HG03469 (cell line): ENCODE results near the gene CCNF.
A peak's percentile ranks its signal among the peaks of the same experiment; 100 is the strongest.
"Not testable (repeated sequence)": the region's sequence is repeated elsewhere in the genome, so short reads cannot be mapped to it uniquely, and the experiment has no call there.

Experiments used
- ATAC-seq: cut with Tn5 transposase; IDR thresholded peaks from one replicate; pipeline ENCODE4 v1.9.1; 2021; ENCODE audit warnings: mild to moderate bottlenecking, moderate library complexity, moderate number of reproducible peaks; ENCODE audit not compliant: unreplicated experiment

Gene CCNF

DNA sequence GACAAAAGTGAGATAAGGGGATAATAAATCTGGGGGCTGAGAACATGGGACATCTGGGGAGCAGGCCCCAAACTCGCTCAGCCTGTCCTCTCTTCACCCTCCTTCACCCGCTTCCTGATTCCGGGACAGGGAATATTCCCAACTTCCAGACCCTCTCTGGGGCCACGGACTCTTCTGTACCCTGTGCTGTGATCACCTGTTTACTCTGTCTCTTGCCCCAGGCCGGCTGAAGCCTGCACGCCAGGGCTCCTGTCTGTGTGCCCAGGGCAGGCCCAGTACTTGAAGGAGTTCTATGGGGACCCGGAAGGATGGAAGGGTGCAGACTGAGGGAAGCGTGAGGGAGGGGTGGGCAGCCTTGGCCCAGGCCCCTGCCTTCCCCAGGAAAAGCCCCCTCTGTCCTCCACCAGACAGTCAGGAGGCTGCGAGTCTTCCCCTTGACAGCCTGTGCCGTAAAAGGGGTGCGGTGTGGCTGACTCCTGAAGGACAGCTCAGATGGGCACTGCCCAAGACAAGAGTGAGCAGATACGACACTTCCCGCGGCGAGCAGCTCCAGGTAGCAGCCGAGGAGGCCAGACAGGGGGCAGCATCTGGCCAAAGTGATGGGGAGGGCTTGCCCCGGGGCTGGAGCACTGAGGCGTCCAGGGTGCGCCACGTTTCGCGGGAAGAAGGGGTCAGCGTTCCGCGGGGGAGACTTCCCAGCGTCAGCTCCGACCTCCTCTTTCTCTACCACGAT is 1.0 kb upstream of the CCNF start:
- peak; percentile 3 for ATAC-seq

DNA sequence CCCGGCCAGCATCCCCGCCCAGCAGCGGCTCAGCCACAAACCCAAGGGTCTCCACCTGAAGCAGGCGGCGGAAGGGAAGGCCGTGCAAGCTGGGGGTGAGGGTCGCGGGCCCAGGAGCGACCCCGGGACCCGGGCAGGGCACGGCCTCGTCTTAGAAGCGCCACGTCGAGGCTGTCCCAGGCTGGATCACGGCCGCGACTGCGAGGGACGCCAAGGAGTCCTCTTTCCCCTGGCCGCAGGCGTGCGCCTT is 538 bp upstream of the CCNF start:
- ATAC-seq: no peak

- no peak for ATAC-seq
Observed at GRCh38 chr16:2429771-2430663, 770 bp downstream of the CCNF start.

DNA sequence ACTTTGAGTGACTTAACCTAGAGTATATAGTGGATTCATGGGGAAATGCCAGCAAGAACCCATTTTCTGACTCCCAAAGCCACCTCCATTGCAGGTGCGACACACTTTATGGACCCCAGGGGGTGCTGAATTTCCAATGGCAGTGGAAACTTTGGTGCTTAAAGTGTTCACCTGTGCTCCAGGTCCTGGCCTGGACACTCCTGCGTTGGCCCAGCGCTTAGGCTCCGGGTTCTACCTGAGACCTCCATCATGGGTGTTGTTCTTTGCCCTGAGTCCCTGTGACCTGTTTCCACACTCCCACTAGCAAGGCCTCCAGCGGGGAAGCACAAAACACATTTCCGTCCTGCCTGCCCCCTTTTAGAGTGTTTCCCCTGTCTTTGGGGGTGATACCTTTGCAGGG is 3.0 kb downstream of the CCNF start:
- ATAC-seq: no peak

GRCh38 chr16:2432801-2433505 is 3.7 kb downstream of the CCNF start:
- ATAC-seq: no peak

DNA sequence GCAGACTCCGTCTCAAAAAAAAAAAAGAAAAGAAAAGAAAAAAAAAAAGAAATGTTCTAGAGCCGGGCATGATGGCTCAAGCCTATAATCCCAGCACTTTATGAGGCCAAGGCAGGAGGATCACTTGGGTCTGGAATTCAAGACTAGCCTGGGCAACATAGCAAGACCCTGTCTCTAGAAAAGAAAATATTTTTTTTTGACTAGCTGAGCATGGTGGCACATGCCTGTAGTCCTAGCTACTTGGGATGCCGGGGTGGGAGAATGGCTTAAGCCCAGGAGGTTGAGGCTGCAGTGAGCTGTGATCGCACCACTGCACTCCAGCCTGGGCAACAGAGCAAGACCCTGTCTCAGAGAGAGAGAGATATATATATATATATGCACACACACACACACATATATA is 6.0 kb downstream of the CCNF start:
- not testable (repeated sequence) for ATAC-seq

GRCh38 chr16:2436110-2436509 is 6.9 kb downstream of the CCNF start:
- no peak for ATAC-seq

- no peak for ATAC-seq
Observed at GRCh38 chr16:2437032-2437790, 8.0 kb downstream of the CCNF start.

DNA sequence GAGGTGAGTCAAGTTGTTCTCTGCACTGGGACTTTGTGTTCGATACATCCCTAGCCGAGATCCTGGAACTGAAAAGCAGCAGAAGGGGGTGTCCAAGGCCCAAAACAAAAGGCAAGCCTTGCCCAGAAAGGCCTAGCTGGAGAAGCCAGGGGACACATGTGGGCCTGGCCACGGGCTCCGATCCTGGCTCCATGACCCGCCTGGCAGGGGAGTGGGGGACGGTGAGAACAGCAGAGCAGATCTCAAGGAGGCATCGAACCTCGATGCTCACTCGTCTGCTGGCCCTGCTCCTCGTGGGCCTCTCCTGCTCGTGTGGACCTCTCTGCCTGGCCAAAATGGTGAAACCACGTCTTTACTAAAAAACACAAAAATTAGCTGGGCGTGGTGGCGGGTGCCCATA is 8.9 kb downstream of the CCNF start:
- ATAC-seq: no peak

- ATAC-seq: no peak
Observed at GRCh38 chr16:2439598-2439997, 10.4 kb downstream of the CCNF start.

GRCh38 chr16:2441143-2441804 is 12.0 kb downstream of the CCNF start:
- not testable (repeated sequence) for ATAC-seq

DNA sequence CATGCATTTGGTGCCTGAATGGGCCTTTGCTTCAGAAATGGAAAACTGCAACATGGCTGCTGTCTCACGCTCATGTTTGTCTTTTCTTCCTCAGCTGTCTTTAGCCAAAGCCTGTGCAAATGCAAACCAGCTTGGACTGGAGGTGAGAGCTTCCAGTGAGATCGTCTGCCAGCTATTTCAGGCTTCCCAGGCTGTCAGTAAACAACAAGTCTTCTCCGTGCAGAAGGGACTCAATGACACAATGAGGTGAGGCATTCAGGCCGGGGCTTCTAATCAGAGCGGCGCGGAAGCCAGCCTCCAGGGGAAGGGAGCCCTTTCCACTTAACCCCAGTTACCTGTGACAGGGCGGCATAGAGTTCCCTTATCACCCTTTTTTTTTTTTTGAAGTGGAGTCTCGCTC is 14.3 kb downstream of the CCNF start:
- ATAC-seq: no peak

DNA sequence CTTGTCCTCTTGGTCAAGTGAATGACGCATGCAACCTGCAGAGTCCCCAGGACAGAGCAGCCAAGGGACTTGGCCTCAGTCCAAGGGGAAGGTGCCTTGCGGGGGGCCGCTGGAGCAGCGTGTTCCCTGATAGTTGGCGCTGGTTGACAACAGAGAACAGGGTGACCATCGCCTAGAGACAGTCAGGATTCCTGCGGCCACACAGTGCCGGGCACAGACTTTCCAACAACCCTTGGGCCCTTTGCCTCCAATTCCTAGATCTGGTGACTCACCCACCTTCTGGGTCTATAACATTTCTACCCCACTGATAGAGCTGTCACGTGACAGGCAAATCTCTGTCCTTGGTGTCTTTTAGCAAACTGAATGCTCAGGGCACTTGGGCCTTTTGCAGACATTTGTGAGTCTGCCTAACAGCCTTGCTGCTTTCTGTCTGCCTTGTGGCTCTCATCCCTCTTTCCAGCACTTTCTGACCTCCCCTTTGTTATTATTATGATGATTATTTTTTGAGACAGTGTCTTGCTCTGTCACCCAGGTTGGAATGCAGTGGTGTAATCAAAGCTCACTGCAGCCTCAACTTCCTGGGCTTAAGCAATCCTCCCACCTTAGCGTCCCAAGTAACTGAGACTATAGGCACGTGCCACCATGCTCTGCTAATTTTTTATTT is 18.8 kb downstream of the CCNF start:
- no peak for ATAC-seq

DNA sequence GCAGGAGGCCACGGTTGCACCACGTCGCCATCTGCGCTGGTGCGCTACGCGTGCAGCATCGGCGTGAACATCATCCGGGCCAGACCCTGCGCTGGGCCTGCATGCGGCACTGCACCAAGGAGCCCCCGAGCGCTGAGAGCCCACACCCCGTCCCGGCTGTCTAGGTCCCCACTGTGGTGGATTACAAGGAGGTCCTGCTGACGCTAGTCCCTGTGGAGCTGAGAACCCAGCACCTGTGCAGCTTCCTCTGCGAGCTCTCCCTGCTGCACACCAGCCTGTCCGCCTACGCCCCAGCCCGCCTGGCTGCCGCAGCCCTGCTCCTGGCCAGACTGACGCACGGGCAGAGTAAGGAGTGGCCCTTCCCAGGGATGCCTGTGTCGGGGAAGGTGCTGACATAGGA is 19.9 kb downstream of the CCNF start:
- ATAC-seq: no peak

DNA sequence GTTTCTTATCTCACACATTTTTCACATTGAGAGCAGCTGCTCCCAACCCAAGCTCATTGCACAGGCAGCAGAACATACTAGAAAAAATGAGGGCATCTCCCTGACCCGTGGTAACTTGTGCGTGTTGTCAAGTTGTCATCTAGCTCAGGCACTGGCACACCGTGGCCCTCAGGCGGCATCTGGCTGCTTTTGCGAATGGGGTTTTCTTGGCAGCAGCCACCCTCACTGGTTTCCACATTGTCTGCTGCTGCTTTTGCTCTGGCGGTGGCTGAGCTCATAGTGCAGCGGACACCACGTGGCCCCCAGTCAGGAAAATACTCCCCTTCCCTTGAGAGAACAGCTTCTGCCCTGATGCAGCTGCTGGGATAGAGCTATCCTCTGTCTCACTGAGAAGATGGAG is 21.3 kb downstream of the CCNF start:
- no peak for ATAC-seq

- ATAC-seq: no peak
Observed at GRCh38 chr16:2450975-2451381, 21.7 kb downstream of the CCNF start.

DNA sequence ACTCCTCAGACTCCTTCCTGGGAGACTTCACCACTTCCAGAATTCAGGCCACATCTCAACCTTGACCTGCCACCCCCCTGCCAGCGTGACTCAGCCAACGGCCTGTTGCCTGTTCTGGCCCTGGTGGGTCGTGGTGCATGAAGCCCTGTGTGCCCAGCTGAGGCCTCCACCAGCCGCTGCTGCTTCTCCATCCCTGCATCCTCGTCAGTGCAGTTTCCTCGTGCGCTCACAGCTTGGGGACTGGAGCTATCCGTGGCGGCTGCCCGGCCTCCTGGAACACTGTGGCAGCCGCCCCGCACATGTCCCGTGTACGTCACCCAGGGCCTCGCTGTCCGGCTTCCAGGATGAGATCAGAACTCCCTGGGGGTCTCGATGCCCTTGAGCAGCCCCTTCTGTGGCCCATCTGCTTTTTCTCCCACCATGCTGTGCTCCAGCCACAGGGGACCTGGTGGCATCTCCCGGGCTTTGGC is 22.6 kb downstream of the CCNF start:
- no peak for ATAC-seq

DNA sequence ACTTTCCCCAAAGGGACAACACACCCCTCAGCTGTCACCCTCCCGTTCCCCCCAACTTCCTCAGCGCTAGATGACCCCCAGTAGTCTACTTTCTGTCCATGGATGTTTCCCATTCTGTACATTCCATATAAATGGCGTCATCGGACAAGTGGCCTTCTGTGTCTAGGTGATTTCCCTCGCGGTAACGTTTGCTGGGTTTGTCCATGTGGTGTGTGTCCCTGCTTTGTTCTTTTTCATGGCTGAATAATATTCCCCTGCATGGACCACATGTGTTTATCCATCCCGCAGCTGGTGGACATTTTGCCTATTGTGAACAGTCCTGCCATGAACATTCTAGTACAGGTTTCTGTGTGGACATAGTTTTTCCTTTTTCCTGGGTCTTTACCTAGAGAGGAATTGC is 23.4 kb downstream of the CCNF start:
- ATAC-seq: no peak

GRCh38 chr16:2455081-2455845 is 26.0 kb downstream of the CCNF start:
- no peak for ATAC-seq
